Measurements from ENCODE around the gene PPP1R12B.
"Not testable (repeated sequence)": the region's sequence is repeated elsewhere in the genome, so short reads cannot be mapped to it uniquely, and the experiment has no call there.

- TF ChIP-seq CTCF, EZH2 (IDR thresholded peaks at IDR 0.05): not testable (repeated sequence)
Observed at GRCh38 chr1:202518180-202518579, 169.7 kb downstream of the PPP1R12B start.

Measured in neural progenitor cell (in vitro differentiated cells).